Islet precursor cell (in vitro differentiated cells): ENCODE data around the gene THSD1.

Source experiments
- DNase-seq: peaks from one replicate; pipeline ENCODE4 v3.0.0-alpha.2; 2018

THSD1 gene, protein sequence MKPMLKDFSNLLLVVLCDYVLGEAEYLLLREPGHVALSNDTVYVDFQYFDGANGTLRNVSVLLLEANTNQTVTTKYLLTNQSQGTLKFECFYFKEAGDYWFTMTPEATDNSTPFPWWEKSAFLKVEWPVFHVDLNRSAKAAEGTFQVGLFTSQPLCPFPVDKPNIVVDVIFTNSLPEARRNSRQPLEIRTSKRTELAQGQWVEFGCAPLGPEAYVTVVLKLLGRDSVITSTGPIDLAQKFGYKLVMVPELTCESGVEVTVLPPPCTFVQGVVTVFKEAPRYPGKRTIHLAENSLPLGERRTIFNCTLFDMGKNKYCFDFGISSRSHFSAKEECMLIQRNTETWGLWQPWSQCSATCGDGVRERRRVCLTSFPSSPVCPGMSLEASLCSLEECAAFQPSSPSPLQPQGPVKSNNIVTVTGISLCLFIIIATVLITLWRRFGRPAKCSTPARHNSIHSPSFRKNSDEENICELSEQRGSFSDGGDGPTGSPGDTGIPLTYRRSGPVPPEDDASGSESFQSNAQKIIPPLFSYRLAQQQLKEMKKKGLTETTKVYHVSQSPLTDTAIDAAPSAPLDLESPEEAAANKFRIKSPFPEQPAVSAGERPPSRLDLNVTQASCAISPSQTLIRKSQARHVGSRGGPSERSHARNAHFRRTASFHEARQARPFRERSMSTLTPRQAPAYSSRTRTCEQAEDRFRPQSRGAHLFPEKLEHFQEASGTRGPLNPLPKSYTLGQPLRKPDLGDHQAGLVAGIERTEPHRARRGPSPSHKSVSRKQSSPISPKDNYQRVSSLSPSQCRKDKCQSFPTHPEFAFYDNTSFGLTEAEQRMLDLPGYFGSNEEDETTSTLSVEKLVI

GRCh38 chr13:52405767-52406494, at the start of gene THSD1:
THSD1 (minus strand) TSS chr13:52406172; CDS start chr13:52402600, 3,572 bp downstream.
- peak; percentile 74 for DNase-seq

DNA sequence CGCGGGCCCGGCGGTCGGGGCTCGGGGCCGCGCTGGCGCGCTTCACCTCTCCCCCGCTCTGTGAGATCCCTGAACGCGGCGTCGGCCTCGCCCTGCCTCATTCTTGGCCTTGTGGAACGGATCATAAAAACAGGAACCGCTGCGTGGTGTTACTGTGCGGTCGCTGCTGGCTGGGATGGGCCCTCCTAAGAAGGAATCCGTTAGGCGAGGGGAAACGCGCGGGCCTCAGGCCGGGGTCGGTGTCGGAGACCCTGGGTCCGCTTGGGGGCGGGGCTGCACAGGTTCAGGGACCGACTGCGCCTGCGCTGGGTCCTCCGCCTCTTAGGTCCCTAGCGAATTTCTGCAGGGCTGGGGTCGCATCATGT, 49.7 kb upstream of the THSD1 start:
- peak; percentile 90 for DNase-seq

DNA sequence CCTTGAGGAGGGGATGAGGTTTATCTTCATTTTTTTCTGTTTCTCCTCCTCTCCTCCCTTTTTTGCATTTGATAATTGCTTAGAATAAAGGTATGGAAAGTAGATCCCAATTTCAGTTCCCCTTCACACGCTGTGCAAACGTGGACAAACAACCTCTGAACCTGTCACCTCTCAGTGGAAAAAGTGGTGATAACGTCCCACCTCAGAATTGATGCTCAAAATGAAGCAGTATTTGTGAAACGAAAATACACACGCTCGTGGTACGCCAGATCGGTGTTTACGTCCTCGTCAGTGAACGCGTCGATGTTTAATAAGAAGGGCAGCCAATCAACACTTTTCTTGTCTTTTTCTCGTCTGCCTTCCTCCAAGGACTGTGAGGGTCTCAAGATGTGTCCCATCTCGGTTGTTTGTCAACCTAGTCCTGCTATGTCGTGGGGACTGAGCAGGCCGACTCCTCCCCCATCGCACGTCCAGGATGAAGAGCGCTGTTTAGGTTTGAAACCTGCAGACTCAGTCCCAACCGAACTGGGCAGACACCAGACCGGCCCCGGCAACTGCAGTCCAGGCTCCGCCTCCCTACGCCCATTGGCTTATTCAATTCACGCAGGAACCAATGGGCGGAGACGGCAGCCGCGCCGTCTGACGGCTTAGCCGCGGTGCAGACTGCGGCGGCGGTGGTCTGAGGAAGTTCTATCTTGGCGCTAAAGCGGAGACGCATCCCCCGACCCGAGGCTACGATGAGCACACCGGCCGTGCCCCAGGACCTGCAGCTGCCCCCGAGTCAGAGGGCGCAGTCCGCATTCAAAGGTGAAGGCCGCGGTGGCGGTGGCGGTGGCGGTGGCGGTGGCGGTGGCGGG, 49.1 kb upstream of the THSD1 start, which contains the start of gene CKAP2:
Gene CKAP2 (plus strand): TSS at position 659 of the 857 bp plus-strand sequence. CDS start 79 bp downstream, at position 738.
- peak; percentile 98 for DNase-seq

- no peak for DNase-seq
These were observed 48.5 kb upstream of the THSD1 start for GRCh38 chr13:52454459-52454819.

GRCh38 chr13:52452470-52452869, 46.5 kb upstream of the THSD1 start:
- no peak for DNase-seq

DNA sequence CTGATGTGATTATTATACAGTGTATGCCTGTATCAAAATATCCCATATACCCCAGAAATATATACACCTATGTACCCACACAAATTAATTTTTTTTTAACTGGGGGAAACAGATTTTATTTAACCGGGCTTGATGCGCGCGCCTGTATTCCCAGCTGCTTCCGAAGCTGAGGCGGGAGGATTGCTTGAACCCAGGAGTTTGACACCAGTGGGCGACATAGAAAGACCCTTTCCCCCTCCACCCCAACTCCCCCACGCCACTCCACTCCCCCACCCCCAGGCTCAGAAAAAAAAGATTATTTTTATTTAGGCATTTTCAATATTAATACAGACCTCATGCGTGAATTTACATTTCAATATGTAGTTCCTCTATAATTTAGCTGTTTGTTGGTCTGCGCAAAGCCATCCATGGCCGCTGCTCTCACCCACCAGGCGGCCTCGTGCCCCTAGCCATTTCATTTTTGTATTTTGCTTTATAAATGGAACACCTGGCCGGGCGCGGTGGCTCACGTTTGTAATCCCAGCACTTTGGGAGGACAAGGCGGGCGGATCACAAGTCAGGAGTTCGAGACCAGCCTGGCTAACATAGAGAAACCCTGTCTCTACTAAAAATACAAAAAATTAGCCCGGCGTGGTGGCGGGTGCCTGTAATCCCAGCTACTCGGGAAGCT, 45.3 kb upstream of the THSD1 start:
- no peak for DNase-seq

GRCh38 chr13:52450793-52451116, 44.8 kb upstream of the THSD1 start:
- DNase-seq, result no peak

- peak; percentile 96 for DNase-seq
These were observed 44.2 kb upstream of the THSD1 start, which contains the start of gene VPS36 for GRCh38 chr13:52450012-52450792. VPS36 (minus strand) TSS chr13:52450634; CDS start chr13:52450594, 40 bp downstream.

DNA sequence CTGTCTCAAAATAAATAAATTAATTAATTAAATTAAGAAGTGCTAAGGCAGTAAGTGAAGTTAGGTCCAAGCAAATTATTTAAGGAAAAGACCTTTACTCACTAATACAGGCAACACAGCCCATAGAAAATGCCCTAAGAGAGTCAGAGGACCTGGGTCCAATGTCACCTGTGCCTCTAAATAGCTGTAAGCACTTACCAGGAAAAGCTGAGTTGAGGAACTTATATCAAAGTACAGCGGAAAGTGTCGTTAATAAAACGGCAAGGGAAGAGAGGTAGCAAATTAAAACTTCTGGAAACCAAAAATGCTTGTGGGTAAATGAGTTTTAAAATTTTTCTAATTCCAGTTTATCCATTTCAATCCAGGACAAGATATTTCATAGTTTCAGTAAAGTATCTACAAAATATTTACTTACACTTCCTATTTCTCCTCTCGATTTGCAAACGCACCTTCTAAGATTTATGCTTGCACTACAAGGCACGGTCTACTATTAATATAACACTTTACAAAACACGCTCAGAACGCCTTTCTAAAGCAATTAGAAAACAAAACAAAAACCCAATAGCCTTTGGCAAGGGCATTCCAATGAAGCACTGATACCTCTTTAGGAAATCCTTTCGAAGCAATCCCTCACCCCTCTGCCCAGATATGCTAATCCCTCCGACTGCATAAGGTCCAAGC, 43.5 kb upstream of the THSD1 start:
- DNase-seq, result no peak

DNA sequence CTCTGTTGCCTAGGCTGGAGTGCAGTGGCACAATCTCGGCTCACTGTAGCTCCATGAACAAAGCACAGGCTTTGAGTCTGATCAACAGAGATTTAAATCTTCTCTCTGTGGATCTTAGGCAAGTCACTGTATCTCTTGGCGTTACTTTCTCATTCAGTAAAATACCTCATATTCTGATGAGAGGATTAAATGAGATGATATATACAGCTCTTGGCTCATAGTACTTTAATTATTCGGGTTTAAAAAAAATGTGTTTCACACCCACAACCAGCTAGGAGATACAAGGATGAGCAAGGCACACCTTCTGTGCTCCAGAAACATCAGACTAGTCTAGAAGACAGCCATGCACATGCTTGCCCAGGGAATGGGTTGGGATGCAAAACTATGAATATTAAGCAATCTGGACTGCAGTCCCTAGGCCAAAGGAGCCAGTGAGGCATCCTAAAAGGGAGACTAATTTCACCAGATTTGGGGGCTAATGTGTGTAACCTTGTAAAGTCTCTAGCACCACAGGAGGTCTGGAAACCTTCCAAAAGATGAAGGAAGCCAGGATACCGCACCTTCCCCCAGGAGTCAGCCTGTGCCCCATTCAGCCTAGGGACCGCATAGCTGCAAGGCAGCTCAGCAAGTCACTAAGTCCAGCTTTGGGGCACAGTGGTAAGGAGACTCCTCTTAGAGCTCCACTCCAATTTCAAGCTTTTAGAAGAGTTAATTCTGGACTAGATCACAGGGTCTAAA, 42.0 kb upstream of the THSD1 start:
- DNase-seq, result no peak

DNA sequence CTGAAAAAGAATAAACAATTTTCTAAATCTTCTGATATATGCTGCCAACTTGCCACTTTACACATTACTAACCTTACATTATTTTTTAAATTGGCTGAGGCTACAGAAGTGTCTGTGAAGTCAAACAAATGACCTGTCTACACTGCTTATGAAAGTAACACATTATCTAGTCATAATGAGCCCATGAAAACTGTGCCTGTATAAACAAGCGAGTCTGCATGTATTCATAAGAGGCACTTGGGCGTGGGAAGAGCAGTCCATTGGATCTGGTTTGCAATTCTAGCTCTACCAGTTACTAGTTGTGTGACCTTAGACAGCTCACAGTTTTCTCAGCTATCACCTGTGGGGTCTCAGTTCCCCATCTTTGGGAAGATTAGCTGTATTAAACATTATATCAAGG, 41.4 kb upstream of the THSD1 start:
- no peak for DNase-seq

DNA sequence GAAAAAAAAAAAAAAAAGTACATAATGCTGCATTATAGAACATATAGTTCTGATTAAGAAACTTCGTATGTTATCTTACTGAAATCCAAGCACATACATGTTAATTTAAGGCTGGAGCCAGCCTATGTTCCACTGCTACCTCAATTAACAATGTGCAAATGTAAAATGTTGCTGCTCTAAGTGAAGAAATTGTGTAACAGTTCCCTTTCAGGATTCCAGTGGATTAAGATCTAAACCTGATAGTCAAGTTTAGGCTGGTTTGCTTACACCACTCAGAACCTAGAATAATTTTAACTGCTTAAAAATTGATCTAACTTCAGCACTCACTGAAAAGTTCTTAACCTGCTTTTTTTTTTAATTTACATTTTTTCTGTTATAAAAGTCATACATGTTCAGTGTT, 40.3 kb upstream of the THSD1 start:
- DNase-seq, result no peak

DNA sequence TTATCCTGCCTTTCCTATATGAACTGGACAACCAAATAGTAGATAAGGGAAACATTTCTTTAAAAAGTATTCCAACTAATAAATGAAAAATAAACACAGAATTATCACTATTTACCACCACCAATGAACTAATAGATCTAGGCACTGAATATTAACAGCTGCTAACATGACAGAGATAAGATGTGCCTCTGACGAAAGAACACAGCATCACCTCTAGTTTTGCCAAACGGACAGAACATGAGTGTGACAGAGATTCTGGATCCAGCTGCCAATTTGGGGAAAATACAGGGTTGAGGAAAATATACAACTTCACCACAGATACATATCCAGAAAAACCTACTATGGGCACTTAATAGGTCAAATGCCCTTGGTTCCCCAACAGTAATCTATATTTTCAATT, 26.5 kb upstream of the THSD1 start:
- no peak for DNase-seq

DNA sequence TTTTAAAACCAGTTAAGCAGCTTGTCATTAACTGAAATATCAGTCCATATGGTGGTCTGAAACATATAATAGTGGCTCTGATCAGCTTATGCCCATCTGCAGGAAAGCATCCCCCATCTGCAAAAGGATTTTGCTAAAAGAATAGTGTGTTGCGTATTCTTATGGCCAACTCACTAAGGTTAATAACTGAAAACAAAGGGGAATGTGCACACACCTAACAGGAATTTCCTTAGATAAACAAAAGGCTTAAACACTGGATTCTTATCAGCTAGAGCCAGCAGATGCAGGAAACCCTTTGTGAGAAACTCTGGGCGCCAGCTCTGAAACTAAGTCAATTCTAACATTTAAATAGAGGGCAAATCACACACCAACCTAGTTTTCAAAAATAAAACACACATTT, 22.3 kb upstream of the THSD1 start:
- no peak for DNase-seq

DNA sequence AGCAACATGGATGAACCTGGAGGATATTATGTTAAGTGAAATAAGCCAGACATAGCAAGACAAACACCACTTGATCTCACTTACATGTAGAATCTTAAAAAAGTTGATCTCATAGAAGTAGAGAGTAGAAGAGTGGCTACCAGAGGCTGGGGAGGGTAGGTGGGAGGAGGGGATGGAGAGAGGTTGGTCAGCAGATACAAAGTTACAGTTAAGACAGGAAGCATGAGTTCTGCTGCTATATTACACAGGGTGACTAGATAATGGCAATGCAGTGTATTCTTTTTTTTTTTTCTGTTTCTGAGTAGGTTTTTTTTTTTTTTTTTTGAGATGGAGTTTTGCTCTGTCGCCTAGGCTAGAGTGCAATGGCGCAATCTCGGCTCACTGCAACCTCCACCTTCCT, 15.2 kb upstream of the THSD1 start:
- DNase-seq, result no peak

DNA sequence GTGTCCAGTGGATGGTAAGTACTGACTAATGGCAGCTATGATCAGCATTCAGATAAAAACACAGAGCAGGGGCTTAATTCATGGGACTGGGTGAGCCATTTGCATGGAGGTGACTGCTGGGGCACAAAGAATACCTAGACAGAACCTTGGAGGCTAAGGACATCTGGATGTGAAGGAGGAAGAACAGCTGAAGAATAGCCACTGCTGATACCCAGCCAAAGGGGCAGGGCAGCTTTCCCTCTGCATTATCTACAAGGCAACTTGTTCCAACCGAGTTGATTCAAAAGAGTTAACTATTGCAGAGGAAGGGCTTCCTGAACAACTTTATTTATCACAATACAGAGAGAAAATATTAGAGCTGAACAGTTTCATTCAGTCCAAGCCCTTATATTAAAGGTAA, 13.1 kb upstream of the THSD1 start:
- DNase-seq, result no peak

GRCh38 chr13:52414963-52415362, 9.0 kb upstream of the THSD1 start:
- DNase-seq, result no peak

GRCh38 chr13:52414051-52414450, 8.1 kb upstream of the THSD1 start:
- no peak for DNase-seq

DNA sequence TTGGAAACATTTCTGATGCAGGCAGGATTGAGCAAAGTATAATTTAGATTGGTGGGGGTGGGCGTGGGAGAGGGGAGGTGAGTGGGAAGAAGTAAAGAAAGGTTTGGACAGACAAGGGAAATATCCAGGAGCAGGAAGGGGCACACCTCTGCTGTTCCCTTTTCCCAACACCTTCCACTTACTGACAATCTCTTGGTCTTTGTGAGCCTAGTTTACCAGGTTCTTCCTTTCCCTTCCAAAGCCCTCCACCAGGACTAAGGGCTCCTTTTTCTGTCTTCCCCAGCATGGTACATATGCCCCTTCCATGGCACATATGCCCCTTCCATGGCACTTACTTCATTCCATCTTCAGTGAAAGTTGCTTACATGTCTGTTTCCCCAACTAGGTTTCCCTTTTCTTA, 6.2 kb upstream of the THSD1 start:
- DNase-seq, result no peak

DNA sequence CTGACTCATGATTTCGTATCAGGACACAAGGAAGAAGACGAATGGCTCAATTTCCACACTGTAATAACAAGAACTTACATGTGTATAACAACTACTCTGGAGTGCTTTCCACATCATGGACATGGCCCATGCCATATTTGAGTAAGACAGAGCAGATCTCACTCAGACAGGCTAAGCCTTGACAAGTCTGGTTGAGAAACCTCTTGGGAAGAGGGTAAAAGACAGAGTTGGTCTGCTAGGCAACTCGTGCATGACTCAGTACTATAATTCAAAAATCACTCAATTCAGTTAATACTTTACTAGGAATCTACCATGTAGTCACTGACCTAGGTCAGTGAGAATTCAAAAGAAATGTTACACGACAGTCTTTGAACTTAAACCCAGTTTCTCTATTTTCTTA, 5.7 kb upstream of the THSD1 start:
- no peak for DNase-seq
